GM04503 (cell line): ENCODE data around the gene ANKRD60.

ENCODE experiments used
- DNase-seq: peaks from one replicate; pipeline ENCODE4 v3.0.0-alpha.2; 2012; ENCODE audit warnings: low read depth

Gene ANKRD60

DNA sequence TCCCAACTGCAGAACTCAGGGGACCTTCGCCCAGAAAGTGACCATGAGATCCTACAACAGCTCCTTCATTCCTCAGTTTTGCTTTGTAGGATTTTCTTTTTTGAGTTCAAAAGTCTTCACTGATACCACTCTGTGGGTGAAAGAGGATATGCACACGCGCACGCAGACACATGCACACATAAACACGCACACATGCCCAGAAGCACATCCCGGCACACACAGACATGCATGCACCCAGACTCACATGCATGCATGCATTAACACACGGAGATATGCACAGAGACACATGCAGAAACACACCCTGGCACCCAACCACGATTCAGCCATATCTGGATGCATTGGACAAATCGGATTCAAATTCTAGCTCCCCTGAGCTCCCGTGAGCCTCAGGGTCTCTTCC lies 36.4 kb downstream of the ANKRD60 start:
- no peak for DNase-seq

DNA sequence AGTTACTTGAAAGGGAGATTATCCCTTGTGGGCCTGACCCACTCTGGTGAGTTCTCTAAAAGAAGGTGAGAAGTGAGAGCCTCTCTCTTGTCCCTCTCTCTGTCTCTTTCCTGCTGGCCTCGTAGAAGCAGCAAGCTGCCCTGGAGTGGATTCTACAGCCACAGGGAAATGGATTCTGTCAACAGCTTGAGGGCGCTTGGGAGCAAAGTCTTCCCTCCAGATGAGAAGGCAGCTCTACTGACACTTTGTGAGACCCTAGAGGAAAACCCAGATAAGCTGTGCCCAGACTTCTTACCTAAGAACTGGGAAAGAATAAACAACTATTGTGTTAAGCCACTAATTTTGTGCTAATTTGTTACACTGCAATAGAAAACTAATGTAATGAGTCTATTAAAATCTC lies 39.9 kb downstream of the ANKRD60 start:
- no peak for DNase-seq

DNA sequence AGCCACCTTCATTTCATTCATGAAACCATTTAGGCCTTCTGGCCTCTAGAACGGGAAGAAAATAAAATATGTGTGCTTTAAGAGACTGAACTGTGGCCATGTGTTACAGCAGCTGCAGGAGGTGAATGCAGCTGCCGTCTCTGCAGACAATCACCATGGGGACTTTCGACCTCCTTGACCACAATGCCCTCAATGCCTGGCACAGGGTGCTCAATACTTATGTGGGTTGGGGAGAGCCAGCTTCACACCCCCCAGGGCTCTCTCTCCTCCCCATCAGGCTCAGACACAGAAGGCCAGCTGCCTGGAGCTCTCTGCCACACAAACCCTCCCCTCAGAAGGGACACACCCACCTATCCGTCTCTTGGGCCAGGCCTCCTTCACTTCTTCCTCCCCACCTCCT lies 43.5 kb downstream of the ANKRD60 start:
- DNase-seq: no peak

DNA sequence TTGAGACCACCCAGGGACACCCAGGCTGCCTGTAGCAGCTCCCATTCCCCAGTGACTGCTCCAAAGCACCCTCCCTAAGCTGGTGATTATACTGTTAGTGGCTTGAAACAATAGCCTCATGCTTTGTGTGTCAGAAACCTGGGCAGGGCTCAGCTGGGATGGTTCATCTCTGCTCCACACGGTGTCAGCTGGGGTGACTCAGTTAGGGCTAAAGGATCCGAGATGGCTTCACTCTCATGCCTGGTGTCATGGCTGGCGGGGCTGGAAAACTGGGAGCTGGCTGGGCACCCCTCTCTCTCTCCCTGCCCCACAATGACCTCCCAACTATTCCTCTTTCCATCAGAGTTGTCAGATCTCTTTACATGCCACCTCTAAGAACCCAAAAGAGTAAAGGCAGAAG lies 44.4 kb downstream of the ANKRD60 start:
- DNase-seq: no peak

DNA sequence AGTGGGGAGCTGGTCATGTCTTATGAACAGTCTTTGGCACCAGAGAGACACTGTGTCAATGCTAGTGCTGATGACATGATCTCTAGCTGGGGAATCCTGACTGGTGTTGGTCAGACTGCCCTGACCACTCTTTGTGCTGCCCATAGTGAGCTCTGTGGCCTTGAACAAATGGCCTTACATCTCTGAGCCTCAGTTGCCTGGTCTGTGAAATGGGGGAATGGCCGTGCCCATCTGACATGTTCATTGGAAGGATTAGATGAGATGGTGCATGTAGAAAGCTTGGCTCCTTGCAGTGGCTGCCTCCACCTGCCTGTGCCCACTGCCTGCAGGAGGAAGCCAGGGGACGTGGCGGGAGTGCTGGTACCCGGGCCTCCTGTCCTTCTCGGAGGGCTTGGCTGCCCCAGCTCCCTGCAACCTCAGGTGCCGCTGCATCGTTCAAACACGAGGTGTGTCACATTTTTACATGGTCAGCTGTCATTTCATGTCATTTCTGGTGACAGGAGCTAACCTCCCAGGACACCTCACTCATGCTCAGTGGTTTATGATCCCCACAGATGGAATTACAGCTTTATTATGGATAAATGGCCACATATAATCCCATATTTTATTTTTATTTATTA lies 45.8 kb downstream of the ANKRD60 start:
- DNase-seq: no peak

DNA sequence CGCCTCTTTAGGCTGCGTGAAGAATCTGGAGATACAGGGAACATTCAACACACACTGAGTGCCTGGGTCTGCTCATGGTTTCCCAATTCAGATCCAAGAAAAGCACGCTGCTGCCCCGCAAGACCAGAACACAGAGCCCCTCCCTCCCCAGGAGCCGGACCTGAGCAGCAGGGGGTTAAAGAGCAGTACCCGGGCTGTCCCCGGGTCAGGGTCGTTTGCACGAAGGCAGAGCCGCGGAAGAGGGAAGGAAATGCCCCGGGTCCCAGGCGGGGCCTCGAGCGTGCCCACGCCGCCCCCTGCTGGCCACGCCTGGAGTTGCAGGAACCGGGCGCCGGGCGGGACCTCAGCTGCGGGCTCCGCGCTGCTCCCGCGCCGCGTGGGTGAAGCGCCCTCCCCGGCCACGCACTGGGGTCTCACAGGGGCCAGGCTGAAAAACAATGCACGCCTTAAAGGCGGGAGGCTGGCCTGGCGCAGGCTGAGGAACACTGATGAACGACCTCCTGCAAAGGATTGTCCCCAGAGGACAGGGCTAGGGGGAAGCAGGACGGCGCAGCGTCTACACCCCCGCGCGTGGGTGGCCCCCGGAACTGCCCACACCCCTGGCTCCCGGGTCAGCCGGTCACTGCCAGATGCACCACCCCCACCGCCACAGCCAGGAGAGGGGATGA lies 48.9 kb downstream of the ANKRD60 start:
- no peak for DNase-seq

DNA sequence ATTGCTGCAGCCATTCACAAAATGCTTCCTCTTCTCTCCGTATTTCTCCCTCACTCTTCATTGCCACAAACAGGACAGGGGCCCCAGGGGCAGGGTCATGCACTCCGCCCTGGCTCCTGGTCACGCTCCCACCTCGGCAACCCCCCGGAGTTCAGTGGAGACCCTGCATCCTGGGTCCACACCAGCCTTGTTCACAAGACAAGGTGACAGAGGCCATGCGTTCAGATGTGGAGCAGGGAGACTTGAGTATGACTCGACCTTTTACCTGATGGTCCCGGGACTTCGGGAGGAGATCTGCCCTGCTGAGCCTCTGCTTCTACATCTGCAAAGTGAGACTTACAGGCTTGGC lies 49.4 kb downstream of the ANKRD60 start:
- no peak for DNase-seq

DNA sequence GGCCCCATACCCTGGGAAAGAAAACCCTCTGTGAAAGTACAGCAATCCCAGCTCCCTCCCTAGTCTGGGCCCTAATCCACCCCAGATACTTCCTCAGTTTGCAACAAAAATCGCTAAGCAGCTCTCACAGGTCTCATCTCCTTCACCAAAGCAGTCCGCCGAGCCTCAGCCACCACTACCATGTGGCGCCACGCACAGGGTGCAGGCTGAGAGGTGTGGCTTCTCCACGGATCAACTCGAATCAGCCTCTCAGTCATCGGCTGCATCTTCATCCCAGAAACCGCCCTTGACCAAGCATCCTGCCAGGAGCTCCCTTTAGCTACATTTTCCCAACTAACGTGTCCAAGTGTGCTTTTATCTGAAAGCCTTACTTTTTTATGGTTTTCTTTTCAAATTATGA lies 50.7 kb downstream of the ANKRD60 start:
- DNase-seq: no peak

DNA sequence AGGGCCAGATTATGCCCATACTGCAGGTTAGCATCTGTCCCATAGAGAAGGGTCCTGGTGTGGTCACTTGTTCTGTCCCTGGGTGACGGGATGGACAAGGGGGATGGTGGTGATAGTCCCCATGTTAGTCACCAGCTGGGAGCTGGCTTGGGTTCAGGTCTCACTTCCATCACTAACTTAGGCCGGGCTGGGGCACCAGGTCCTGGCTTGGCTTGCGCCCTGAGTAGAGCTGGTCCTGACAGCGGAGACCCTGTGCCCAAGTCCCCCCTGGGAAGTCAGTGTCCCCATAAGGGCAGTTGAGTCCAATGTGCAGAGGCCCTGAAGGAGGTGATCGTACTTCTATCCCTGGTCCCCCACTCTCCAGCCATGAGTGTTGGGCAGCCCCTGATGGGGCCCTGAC lies 52.6 kb downstream of the ANKRD60 start:
- no peak for DNase-seq

DNA sequence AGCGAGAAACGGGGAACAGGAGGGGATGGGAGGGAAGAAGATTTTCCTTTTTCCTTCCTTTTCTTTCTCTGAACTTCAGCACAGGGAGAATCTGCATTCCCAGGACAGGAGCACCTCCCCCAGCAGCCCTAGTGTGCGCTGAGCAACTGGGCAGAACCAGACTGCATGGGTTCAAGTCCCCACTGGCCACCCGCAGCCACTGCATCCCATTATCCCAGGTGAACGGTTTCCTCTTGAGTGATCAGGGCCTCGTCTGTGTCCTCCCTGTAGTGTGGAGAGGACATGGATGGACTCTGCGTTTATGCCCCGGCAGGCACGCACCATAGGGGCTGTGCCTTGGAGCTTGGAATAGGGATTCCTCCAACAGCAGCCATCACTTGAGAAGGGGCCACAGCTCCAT lies 53.0 kb downstream of the ANKRD60 start:
- no peak for DNase-seq

DNA sequence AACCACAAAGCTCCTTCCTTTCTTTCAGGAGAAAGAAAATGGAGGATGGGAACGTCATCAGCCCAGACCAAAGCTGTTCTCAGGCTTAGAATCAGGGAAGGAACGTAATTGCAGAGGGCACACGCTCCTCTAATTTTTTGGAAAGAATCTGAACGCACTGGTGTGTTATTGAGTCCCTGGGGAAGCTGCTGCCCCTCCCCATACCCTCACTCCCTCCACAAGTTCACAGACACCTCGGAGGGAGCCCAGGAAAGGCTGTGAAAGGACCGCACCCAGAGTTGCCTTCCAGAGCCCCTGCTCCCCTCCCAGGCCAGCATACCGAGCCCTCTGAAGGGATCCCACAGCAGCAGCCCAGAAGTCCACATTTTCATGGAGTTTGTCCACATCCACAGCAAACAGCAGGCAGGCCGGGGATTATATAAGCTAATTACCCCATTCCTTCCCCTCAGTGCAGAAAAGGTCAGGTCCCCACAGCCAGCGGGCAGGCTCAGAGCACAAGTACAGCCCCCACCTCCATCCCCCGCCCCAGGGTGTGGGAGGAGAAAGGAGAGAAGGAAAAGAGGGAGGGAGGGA lies 53.7 kb downstream of the ANKRD60 start:
- no peak for DNase-seq

DNA sequence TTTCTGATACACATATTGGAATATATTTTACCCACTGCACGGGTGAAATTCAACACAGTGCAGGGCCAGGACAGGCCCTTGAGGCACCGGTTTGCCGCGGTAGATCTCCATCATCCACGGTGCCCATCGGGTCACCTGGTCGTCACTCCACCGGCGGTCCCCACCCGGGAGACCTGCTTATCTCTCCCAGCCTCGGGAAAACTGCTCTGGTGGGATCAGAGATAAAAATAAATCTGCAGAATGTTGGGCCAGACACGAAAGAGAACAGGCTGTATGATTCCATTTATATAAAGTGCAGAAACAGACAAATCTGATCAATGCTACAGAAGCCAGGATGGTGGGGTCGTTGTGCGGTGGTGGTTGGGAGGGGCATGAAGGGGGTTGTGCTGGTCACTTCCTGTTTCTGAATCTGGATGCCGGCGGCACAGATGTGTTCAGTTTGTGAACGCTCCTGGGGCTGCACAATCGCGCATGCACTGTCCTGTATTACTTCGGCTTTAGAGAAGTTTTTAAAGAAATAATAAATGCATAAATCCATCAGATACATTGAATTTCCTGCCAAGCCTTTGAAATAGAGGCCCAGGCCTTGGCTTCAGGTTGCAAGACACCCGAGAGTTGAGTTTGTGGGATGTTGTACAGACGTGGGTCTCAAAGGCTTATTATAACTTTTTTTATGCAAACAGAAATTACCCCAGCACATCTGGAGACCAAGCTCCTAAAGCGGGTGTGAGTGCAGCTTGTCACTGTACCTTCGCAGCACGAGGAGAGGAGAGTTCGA lies 54.3 kb downstream of the ANKRD60 start:
- DNase-seq: no peak

DNA sequence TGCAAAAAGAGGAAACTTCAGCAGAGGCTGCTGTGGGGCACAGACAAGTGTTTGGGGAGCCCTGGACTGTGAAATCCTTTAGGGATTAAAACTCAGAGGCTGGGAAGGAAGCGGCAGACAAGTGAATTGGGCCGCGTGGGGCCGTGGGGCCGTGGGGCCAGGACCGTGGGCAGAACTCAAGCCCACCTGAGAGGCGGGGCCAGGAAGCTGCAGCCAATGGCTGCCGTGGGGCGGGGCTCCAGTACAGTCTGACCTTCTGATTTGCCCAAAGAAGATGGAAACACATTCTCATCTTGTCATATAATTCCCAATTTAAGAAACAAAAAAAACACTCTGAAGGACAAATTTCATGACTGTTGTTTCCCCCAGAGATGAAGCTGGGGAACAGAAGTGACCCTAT lies 55.4 kb downstream of the ANKRD60 start:
- DNase-seq: no peak

DNA sequence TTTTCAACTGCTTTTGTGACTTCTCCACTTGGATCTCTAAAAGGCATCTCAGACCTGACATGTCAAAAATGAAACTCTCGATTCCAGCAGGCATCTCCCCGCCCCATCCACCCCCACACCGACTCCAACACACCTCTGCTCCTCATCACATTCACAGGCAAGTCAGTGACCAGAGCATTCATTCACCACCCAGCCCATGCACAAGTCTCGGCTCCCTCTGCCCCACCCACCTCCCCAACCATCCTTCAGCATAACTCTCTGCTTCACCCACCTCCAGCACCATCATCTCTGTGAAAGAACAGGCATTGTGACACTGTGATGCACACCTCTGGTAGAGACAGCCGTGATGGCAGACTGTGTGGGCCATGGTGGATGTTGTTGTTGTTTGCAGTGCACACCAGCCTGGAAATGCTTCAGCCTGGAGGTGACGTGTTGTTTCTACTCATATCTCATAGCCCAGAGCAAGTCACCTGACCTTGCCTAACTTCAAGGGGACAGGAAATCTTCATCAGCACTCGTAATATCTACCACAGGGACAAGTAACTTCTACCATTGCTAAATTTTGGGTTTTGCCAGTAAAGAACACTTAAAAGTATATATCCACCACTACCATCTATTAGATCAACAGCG lies 56.5 kb downstream of the ANKRD60 start:
- no peak for DNase-seq

DNA sequence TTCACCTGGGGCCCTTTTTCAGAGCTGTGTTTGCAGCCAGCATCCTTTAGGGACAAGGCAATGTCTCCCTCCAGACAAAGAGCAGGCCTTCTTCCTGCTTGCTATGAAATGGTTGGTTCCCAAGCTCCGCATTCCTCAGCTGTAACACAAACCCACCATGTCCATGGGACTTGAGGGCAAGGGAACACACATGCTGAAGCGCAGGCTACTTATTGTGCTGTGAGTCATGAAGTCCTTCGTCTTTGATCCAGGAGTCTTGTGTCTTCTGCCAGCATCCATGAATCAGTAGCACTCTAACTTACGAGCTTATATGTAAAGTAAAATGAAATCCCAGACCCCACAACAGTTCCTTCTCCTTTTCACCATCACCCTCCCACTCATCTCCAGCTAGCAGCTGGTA lies 59.0 kb downstream of the ANKRD60 start:
- peak; percentile 49 for DNase-seq

DNA sequence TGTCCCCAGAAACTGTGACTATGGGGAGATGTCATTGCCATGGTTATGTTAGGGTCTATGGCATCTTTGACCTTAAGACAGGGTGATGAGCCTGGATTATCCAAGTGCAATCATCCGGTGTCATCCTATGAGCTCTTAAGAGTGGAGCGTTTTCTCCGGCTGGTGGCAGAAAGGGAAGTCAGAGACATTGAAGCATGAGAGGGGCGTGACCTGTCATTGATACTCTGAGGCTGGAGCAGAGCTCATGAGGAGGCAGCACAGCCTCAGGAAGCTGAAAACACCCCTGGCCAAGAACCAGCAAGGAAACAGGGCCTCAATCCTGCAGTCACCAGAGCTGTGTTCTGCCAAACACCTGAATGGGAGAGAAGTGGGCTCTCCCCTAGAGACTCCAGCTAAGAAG lies 59.6 kb downstream of the ANKRD60 start:
- DNase-seq: no peak

DNA sequence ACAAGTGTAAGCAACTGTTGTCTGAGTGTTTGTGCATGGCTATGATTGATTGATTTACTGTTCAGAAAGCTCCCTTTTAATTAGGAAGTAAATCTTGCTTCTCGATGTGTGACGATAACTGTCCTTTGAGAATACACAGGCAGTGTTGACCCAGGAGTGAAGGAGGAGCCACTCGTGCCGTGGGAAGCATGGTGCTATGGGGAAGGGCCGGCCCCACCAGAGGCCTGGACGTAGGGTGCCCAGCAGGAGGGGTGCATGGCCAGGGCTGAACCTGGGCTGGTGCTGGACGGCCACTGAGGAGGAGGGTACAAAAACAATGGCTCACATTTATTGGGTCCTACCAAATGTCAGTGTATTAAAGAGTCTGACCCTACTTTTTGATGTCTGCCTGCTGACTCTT lies 60.7 kb downstream of the ANKRD60 start:
- no peak for DNase-seq
